ENCODE data around the gene FMO4.

FMO4 gene

DNA sequence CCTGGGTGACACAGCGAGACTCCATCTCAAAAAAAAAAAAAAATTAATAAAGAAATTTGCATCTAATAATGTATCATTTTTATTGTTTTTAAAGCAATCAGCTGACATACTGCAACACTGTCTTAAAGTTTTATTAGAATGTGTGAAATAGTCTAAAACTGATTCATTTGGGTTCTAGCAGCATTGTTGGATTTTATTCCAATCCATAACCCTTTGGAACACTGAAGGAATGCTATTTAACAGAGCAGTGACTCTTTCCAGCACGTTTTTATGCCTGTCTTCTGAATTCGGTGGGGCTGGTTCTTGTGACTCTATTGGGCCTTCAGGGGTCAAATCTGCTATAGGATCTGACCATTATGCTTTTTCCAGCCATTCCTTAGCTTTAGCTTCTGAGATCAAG lies 18.2 kb upstream of the FMO4 start:
- Mint-ChIP-seq H3K27me3 (ENCODE audit: low read depth, poor library complexity) (peaks cover 5% of the 10 kb centered on the region), H3K36me3 (ENCODE audit: low read depth) (peaks cover 8% of the 10 kb centered on the region), H3K4me1 (no peaks in the 10 kb centered on the region), H3K27ac (no peak overlapping the region), H3K9me3 (peaks cover 30% of the 10 kb centered on the region), H3K4me3 (no peak overlapping the region)
- TF ChIP-seq, protein P1, sequence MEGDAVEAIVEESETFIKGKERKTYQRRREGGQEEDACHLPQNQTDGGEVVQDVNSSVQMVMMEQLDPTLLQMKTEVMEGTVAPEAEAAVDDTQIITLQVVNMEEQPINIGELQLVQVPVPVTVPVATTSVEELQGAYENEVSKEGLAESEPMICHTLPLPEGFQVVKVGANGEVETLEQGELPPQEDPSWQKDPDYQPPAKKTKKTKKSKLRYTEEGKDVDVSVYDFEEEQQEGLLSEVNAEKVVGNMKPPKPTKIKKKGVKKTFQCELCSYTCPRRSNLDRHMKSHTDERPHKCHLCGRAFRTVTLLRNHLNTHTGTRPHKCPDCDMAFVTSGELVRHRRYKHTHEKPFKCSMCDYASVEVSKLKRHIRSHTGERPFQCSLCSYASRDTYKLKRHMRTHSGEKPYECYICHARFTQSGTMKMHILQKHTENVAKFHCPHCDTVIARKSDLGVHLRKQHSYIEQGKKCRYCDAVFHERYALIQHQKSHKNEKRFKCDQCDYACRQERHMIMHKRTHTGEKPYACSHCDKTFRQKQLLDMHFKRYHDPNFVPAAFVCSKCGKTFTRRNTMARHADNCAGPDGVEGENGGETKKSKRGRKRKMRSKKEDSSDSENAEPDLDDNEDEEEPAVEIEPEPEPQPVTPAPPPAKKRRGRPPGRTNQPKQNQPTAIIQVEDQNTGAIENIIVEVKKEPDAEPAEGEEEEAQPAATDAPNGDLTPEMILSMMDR (IDR thresholded peaks at IDR 0.05), result no peak
- DNase-seq, result no peak

DNA sequence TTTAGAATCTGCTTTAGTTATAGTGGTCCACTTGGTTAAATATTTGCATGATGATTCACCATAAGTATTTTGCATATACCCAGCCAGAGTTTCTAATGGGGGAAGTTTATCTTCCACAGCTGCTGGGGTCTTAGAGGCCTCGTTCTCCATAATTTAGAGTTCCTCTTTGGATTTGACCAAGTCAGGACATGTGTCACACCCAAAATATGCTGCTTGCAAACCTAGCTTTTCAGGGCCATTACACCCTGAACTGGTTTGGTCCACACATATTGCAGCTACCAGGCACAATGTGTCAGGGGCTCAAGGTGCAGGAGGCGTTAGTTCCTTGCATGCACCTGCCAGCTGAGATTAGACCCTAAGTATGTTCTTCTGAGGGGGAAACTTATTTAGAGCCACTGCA lies 17.1 kb upstream of the FMO4 start:
- Mint-ChIP-seq H3K27me3 (ENCODE audit: low read depth, poor library complexity) (peaks cover 9% of the 10 kb centered on the region), H3K4me1 (no peaks in the 10 kb centered on the region), H3K36me3 (ENCODE audit: low read depth) (peaks cover 8% of the 10 kb centered on the region), H3K27ac (no peak overlapping the region), H3K9me3 (peaks cover 41% of the 10 kb centered on the region), H3K4me3 (no peak overlapping the region)
- TF ChIP-seq, protein P1 (IDR thresholded peaks at IDR 0.05), result no peak
- DNase-seq, result no peak

DNA sequence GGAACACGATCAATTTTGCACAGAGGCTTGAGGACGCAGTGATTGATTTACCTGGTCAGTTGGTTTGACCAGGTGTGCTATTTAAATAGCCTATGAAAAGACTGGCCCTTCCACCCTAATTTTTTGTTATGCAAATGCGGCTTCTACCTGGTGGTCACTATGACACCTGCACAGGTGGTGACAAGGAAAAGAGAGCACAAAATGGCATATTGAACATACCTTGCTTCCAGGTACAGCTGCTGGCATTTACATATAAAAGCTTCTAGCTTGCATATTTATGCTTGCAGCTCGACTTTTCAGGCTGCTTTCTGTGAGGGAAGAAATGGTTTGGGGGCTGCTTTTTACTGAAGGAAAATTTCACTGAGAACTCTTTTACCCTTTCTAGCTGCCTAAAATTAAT lies 15.3 kb upstream of the FMO4 start:
- Mint-ChIP-seq H3K27ac (no peak overlapping the region), H3K9me3 (peaks cover 51% of the 10 kb centered on the region), H3K27me3 (ENCODE audit: low read depth, poor library complexity) (peaks cover 9% of the 10 kb centered on the region), H3K4me3 (no peak overlapping the region), H3K36me3 (ENCODE audit: low read depth) (peaks cover 8% of the 10 kb centered on the region), H3K4me1 (no peaks in the 10 kb centered on the region)
- TF ChIP-seq, protein P1 (IDR thresholded peaks at IDR 0.05), result no peak
- DNase-seq, result no peak

DNA sequence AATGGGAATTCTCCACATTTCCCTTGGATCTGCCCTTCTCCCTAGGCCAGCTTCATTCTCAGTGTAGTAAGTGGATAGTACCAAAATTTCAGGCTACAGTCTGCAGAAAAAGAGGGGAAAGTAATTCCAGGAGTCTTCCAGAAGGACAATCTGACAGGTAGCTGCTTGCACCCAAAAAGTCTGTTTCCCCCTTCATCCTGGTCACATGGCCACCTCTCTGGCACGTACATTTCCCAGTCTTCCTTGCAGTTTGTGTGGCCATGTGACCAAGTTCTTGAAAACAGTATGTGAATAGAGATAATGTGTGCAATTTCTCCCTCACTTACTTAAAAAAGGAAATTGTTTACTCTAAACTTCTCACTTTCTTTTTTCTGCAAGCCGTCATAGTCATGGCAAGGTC lies 14.6 kb upstream of the FMO4 start:
- no peak for DNase-seq
- Mint-ChIP-seq H3K36me3 (ENCODE audit: low read depth) (peaks cover 8% of the 10 kb centered on the region), H3K4me3 (no peak overlapping the region), H3K27me3 (ENCODE audit: low read depth, poor library complexity) (peaks cover 9% of the 10 kb centered on the region), H3K9me3 (peaks cover 54% of the 10 kb centered on the region), H3K27ac (no peak overlapping the region), H3K4me1 (no peaks in the 10 kb centered on the region)
- TF ChIP-seq, protein P1 (IDR thresholded peaks at IDR 0.05), result no peak

DNA sequence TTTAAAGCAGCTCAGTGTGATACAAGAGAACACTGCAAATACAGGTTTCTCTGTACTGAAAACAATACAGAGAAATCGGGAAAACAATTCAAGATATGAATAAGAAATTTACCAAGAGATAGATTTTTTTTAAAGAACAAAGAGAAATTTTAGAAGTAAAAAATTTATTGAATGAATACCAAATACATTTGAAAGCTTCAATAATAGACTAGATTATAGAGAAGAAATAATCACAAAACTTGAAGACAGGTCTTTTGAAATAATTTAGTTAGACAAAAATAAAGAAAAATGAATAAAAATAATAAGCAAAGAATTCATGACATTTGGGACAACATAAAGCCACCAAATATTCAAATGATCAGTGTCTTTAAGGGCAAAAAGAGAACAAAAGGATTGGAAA lies 13.6 kb upstream of the FMO4 start:
- peaks cover 9% of the 10 kb centered on the region for H3K27me3 Mint-ChIP-seq (ENCODE audit: low read depth, poor library complexity)
- peaks cover 8% of the 10 kb centered on the region for H3K36me3 Mint-ChIP-seq (ENCODE audit: low read depth)
- DNase-seq, result no peak
- H3K27ac Mint-ChIP-seq, result no peak overlapping the region
- H3K4me1 Mint-ChIP-seq, result no peaks in the 10 kb centered on the region
- H3K4me3 Mint-ChIP-seq, result no peak overlapping the region
- TF ChIP-seq, protein P1 (IDR thresholded peaks at IDR 0.05), result no peak
- H3K9me3 Mint-ChIP-seq, result peaks cover 58% of the 10 kb centered on the region

DNA sequence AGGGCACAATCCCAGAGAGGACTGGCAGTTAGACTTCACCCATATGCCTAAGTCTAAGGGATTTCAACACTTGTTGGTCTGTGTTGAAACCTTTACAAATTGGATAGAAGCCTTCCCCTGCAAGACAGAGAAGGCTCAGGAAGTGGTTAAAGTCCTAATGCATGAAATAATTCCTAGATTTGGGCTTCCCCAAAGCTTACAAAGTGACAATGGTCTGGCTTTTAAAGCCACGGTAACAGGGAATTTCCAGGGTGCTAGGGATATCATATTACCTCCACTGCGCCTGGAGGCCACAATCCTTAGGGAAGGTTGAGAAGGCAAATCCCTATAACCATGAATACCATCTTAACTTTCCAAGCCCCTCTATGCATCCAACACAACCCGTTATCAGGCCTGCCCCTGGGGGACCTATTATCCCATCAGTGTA lies 3.3 kb upstream of the FMO4 start:
- H3K9me3 Mint-ChIP-seq, result peaks cover 2% of the 10 kb centered on the region
- H3K4me1 Mint-ChIP-seq, result peaks cover 28% of the 10 kb centered on the region
- H3K4me3 Mint-ChIP-seq, result no peak overlapping the region
- H3K27ac Mint-ChIP-seq, result no peak overlapping the region
- peaks cover 10% of the 10 kb centered on the region for H3K27me3 Mint-ChIP-seq (ENCODE audit: low read depth, poor library complexity)
- no peak for DNase-seq
- peaks cover 2% of the 10 kb centered on the region for H3K36me3 Mint-ChIP-seq (ENCODE audit: low read depth)
- TF ChIP-seq, protein P1 (IDR thresholded peaks at IDR 0.05), result no peak

Measured in nephron progenitor cell (in vitro differentiated cells).